Measurements from ENCODE around the gene CRABP1.

The CRABP1 gene

DNA sequence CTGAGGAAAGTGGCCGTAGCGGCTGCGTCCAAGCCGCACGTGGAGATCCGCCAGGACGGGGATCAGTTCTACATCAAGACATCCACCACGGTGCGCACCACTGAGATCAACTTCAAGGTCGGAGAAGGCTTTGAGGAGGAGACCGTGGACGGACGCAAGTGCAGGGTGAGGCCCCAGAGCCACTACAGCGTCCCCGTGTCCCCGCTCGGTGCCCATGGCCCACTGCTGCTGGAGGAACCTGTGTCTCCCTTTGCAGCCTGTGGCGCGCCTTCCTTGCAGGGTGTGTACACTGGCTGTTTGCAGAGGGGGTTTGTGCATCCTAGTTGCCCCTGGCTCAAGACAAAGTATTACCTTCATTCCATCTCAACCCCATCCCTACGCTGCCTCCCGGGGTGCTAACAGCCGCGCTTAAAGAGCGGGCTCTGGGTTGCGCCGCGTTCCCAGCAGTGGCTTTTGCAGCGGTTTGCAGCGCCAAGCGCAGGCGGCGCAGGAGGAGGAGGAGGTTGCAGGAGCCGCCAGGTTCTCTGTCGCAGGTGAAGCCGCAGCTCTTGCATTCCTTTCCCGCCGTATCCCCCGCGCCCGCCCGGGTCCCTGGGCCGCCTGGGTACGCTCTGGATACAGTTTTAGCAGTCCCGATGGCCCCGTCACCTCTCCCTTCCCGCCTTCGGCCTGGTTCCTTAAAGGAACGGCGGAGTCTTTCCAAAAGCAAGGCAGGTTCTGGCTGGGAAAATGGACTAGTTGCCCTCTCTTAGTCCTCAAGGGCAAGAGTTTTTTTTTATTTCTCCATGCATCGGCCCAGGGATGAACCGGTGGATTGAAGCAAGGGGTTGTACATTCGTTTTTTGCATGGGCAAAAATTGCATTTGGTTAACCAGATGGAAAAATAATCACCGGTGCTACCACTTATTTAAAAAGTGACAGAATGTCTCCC lies 1.2 kb downstream of the CRABP1 start:
- CTCF ChIA-PET, result no interaction called here
- DNase-seq (ENCODE audit: extremely low spot score), result no peak
- TF ChIP-seq, protein P1, sequence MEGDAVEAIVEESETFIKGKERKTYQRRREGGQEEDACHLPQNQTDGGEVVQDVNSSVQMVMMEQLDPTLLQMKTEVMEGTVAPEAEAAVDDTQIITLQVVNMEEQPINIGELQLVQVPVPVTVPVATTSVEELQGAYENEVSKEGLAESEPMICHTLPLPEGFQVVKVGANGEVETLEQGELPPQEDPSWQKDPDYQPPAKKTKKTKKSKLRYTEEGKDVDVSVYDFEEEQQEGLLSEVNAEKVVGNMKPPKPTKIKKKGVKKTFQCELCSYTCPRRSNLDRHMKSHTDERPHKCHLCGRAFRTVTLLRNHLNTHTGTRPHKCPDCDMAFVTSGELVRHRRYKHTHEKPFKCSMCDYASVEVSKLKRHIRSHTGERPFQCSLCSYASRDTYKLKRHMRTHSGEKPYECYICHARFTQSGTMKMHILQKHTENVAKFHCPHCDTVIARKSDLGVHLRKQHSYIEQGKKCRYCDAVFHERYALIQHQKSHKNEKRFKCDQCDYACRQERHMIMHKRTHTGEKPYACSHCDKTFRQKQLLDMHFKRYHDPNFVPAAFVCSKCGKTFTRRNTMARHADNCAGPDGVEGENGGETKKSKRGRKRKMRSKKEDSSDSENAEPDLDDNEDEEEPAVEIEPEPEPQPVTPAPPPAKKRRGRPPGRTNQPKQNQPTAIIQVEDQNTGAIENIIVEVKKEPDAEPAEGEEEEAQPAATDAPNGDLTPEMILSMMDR (IDR thresholded peaks at IDR 0.05; ENCODE audit: control extremely low read depth, extremely low read depth, low read depth, missing control alignments), result no peak
- POLR2A ChIA-PET, result no interaction called here

DNA sequence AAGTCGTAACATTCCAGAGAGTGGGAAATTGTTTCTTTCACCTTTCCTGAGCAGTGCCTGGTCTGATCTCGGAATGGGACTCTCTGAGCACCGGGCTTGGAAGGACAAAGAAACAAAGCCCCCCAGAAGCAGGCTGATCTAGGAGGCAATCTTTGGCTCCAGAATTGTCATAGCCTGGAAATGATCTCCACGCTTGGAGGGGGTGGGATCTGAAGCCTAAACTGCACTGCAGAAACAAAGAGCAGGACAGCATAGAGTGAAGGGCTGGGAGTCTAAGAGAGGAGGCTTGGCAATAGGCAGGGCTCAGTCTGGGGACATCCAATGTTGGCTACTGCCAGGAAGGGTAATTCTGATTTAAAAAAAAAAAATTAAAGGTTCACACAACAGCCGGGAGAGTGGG lies 1.9 kb downstream of the CRABP1 start:
- DNase-seq (ENCODE audit: extremely low spot score), result no peak
- ChIA-PET CTCF (no interaction called here), POLR2A (no interaction called here)
- TF ChIP-seq, protein P1 (IDR thresholded peaks at IDR 0.05; ENCODE audit: control extremely low read depth, extremely low read depth, low read depth, missing control alignments), result no peak

DNA sequence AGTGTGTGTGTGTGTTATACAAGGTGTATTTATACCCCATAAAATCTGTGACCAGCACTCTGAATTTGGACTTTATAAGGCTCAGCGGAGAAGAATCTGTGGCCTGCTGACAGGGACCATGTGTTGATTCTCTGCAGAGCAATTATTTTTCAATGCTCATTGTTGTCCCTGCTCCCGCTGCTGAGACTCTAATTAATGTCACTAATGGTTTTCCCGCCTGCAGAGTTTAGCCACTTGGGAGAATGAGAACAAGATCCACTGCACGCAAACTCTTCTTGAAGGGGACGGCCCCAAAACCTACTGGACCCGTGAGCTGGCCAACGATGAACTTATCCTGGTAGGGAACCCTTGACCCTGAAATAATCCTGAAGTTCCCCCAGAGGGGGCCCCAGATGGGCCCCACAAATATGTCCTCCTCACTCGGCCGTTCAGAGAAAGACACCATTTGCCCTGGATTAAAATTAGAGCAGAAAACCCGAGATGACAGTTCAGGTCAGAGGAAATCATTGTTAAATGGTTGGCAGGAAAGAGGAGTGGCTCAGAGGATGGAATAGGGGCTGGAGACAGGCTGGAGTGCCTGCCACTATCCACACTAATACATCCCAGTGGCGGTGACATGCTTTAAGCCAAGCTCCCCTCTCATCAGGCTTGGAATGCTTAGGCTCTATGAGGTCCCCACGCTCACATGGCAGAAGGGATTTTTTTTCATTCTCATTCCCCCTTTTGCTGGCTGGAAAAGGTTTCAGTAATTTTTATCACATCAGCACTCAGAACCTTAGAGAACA lies 3.3 kb downstream of the CRABP1 start:
- DNase-seq (ENCODE audit: extremely low spot score), result no peak
- TF ChIP-seq, protein P1 (IDR thresholded peaks at IDR 0.05; ENCODE audit: control extremely low read depth, extremely low read depth, low read depth, missing control alignments), result no peak
- ChIA-PET CTCF (interaction anchor here (1.6 kb wide), 1 partner anchor 11 kb away, joined by 4 read pairs; no protein-coding TSS in a partner anchor), POLR2A (no interaction called here)

DNA sequence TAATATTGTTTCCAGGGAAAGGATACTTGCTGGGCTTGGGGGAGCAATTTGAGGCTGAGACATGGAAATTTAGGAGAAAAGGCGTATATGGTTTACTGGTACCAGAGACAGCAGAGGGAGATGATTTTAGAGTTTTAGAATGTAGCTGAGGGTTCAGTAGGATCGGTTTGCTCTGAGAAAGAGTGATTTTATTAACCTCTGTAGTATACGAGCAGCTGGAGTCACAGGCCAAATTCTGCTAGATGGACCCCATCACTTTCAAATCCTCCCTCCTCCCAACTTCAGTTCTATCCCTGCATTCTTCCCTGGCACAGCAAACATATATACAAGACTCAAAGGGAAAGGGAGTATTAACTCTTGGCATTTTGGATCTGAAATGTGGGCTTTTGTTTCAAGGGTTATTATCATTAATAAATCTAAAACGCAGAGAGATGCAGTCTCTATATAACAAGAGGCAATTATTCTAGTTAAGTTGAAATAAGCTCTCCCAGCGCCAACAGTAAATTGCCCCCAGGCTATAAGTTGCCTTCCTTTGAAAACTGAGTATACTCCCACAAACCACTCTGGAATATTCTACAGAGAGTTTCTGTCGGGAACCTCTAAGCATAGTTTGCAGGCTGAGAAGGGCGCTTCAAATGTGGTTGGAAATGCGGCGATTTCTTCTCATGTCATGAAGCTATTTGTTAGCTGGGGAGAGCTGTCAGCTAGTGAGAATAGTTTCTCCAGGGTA lies 5.4 kb downstream of the CRABP1 start:
- TF ChIP-seq, protein P1 (IDR thresholded peaks at IDR 0.05; ENCODE audit: control extremely low read depth, extremely low read depth, low read depth, missing control alignments), result no peak
- ChIA-PET POLR2A (no interaction called here), CTCF (interaction anchor here (1.0 to 1.4 kb wide), 5 partner anchors 12 to 295 kb away, joined by 3 read pairs; no protein-coding TSS in a partner anchor)
- DNase-seq (ENCODE audit: extremely low spot score), result no peak

DNA sequence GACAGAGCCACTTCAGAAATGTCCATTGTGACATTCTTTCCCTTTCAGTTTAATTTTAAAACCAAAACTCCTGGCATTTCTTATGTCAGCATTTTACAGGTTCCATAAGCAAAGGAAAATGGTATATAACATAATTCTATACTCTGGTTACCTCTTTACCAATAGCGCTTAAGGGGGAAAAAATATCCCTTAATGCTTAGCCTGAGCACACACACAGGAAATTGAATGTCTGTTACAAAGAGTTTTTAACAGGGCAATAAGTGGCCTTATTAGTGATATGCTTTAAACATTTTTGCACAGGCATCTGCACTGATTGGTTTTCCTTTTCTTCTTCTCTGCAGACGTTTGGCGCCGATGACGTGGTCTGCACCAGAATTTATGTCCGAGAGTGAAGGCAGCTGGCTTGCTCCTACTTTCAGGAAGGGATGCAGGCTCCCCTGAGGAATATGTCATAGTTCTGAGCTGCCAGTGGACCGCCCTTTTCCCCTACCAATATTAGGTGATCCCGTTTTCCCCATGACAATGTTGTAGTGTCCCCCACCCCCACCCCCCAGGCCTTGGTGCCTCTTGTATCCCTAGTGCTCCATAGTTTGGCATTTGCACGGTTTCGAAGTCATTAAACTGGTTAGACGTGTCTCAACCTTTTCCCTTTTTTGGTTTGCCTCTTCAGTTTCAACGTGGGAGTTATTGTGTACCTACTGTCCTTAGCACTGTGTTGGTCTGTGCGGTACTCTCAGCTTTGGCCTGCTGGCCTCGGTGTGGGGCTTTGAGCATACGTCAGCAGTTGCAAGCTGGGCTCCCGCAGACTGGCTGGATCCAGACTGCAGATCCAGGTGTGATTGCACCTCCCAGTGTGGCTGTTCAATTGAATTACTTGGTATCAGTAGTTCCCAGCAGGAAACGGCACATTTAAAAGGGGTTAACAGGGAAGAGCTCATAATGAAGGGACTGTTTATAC lies 7.7 kb downstream of the CRABP1 start:
- ChIA-PET CTCF (interaction anchor here (1.6 kb wide), 1 partner anchor 37 kb away, joined by 4 read pairs; no protein-coding TSS in a partner anchor), POLR2A (no interaction called here)
- TF ChIP-seq, protein P1 (IDR thresholded peaks at IDR 0.05; ENCODE audit: control extremely low read depth, extremely low read depth, low read depth, missing control alignments), result no peak
- DNase-seq (ENCODE audit: extremely low spot score), result no peak
